Measurements from ENCODE around the gene MCL1.

DNA sequence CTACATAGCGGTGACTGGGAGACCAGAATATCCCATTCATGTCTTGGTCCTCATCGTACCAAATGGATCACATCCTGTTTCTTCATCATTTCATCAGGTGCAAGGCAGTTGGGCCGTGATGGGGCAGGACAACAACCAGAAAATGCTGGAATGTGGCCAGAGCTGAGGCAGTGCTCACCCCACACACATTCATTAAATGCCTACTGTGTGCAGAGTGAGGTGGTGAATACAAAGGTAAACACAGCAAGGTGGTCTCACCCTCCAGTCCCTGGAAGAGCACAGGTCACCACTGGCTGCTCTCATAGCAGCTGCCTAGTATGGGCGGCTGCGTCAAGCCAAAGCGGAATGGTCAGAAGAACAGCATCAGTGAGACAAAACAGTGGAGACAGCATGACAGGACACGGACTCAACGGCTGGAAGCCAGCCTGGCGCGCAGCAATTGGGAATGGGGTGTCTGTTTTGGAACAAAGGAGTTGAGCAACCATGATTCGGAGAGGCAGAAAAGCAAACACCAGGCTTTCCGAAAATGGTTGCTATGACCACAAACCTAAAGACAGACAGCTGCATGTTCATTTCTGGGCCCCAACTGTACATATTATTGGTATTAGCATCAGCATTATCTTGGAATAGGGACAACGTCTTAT lies 35.8 kb downstream of the MCL1 start:
- no peak for TF ChIP-seq ZNF785 (tag by site-specific recombination; IDR thresholded peaks at IDR 0.05)
- no peak for TF ChIP-seq ZNF175 (tag by site-specific recombination; IDR thresholded peaks at IDR 0.05)
- TF ChIP-seq YY1 (tag by site-specific recombination; IDR thresholded peaks at IDR 0.05), result no peak
- TF ChIP-seq ZNF23 (tag by site-specific recombination; IDR thresholded peaks at IDR 0.05; ENCODE audit: borderline replicate concordance), result no peak

Measured in HEK293 (cell line).